ENCODE results near the gene SUSD5.

DNA sequence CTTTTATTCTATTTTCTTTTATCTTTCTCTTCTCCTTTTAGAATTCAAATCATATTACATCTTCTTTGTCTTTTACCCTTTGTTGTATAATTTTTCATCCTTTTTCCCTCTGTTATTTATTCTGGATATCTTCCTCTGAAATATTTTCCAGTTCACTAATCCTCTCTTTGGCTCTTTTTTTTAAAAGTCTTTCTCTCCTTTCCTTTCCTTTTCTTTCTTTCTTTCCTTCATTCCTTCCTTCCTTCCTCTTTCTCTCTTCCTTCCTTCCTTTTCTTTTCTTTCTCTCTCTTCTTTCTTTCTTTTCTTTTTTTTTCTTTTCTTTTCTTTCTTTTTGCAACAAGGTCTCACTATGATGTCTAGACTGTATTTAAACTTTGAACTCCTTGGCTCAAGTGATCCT lies 9.3 kb downstream of the SUSD5 start:
- TF ChIP-seq, protein P1, sequence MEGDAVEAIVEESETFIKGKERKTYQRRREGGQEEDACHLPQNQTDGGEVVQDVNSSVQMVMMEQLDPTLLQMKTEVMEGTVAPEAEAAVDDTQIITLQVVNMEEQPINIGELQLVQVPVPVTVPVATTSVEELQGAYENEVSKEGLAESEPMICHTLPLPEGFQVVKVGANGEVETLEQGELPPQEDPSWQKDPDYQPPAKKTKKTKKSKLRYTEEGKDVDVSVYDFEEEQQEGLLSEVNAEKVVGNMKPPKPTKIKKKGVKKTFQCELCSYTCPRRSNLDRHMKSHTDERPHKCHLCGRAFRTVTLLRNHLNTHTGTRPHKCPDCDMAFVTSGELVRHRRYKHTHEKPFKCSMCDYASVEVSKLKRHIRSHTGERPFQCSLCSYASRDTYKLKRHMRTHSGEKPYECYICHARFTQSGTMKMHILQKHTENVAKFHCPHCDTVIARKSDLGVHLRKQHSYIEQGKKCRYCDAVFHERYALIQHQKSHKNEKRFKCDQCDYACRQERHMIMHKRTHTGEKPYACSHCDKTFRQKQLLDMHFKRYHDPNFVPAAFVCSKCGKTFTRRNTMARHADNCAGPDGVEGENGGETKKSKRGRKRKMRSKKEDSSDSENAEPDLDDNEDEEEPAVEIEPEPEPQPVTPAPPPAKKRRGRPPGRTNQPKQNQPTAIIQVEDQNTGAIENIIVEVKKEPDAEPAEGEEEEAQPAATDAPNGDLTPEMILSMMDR (IDR thresholded peaks at IDR 0.05 in 8 of 11, conservative IDR thresholded peaks at IDR 0.05 in 3 of 11) = no peak
- no peak for TF ChIP-seq POLR2A (IDR thresholded peaks at IDR 0.05)
